Measurements from ENCODE around the gene FBXO46. TPM values are rescaled to one million over a fixed set of nuclear protein-coding genes. Genes with fewer than 3 reads are reported as not detected.

FBXO46 gene
- total RNA-seq, 1 experiment from 2014 or later = 43.9 TPM

DNA sequence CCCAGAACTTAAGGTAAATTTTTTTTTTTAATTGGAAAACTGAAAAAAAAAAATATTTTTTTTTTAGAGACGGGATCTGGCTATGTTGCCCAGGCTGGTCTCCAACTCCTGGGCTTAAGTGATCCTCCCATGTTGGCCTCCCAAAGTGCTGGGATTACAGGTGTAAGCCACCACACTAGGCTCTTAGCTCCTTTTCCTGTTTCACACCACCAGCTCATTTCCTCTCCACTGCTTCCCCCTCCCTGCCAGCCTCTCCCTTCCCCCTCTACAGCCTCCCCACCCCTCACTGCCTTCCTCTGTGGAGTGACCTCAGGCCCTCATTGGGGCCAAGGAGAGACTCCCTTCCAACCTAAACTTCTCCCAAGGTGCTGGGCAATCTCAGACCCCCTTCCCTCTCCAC, 66.9 kb downstream of the FBXO46 start:
- H3K9me3 Mint-ChIP-seq = peaks cover 0 to 3% of the 10 kb centered on the region in 2 experiments; a peak in 1 of 5 replicates
- H3K27me3 ChIP-seq (ENCODE audit: insufficient read depth, low read length) = peaks cover 7% of the 10 kb centered on the region; the same call in 1 of the 2 replicates
- no peak overlapping the region for H2BK5ac ChIP-seq (ENCODE audit: insufficient read length, low read length)
- no peak overlapping the region for H2BK20ac ChIP-seq (ENCODE audit: low read depth, low read length, poor library complexity, severe bottlenecking)
- no peak overlapping the region for H3K27ac ChIP-seq (ENCODE audit: insufficient read length, low read depth, low read length)
- H4K8ac ChIP-seq (replicated peaks; ENCODE audit: insufficient read length, low read depth, low read length) = no peak overlapping the region
- WGBS (ENCODE audit: extremely low coverage, insufficient read length, low lambda C conversion rate) = no CpG with 5 or more reads among the region's 1 CpG
- H2BK12ac ChIP-seq (ENCODE audit: insufficient read length, low read depth, low read length) = no peak overlapping the region
- peaks cover 6% of the 10 kb centered on the region for H3K23me2 ChIP-seq (ENCODE audit: insufficient read length, low read depth, low read length, poor library complexity, severe bottlenecking)
- H3K36me3 Mint-ChIP-seq (ENCODE audit: insufficient read depth in 1 of 3, low read depth in 3 of 3) = no peaks in the 10 kb centered on the region
- no peak overlapping the region for H3K4me2 ChIP-seq (ENCODE audit: insufficient read depth, insufficient read length, low read length)
- no peak overlapping the region for H3K56ac ChIP-seq (ENCODE audit: insufficient read length, low read depth, low read length)
- no peak overlapping the region for H4K5ac ChIP-seq (ENCODE audit: insufficient read length, low read depth, low read length)
- no peak overlapping the region for H2AFZ ChIP-seq (ENCODE audit: low read length)
- TF ChIP-seq, protein P1, sequence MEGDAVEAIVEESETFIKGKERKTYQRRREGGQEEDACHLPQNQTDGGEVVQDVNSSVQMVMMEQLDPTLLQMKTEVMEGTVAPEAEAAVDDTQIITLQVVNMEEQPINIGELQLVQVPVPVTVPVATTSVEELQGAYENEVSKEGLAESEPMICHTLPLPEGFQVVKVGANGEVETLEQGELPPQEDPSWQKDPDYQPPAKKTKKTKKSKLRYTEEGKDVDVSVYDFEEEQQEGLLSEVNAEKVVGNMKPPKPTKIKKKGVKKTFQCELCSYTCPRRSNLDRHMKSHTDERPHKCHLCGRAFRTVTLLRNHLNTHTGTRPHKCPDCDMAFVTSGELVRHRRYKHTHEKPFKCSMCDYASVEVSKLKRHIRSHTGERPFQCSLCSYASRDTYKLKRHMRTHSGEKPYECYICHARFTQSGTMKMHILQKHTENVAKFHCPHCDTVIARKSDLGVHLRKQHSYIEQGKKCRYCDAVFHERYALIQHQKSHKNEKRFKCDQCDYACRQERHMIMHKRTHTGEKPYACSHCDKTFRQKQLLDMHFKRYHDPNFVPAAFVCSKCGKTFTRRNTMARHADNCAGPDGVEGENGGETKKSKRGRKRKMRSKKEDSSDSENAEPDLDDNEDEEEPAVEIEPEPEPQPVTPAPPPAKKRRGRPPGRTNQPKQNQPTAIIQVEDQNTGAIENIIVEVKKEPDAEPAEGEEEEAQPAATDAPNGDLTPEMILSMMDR (conservative IDR thresholded peaks at IDR 0.05) = no peak
- H3K4me1 ChIP-seq (ENCODE audit: insufficient read depth, low read length) = peaks cover 2% of the 10 kb centered on the region; the same call in 1 of the 2 replicates
- H3K79me2 ChIP-seq (ENCODE audit: insufficient read depth, low read length) = no peaks in the 10 kb centered on the region
- no peak overlapping the region for H2BK120ac ChIP-seq (ENCODE audit: low read depth, low read length, poor library complexity, severe bottlenecking)
- H3K4me1 Mint-ChIP-seq = peaks cover 12 to 21% of the 10 kb centered on the region in 2 experiments
- no peak overlapping the region for H3K18ac ChIP-seq (ENCODE audit: insufficient read length, low read depth, low read length)
- H2BK15ac ChIP-seq (ENCODE audit: low read depth, low read length) = no peak overlapping the region
- no peak overlapping the region; a peak in 1 of 7 replicates for H3K27ac Mint-ChIP-seq
- no peak overlapping the region for H3K4ac ChIP-seq (ENCODE audit: low read depth, low read length)
- no peak overlapping the region for H2AK5ac ChIP-seq (ENCODE audit: insufficient read length, low read length)
- no peak overlapping the region for H3K9ac ChIP-seq (ENCODE audit: extremely low read depth, insufficient read length, low read length)
- no peaks in the 10 kb centered on the region for H4K20me1 ChIP-seq (ENCODE audit: control insufficient read depth, insufficient read depth, insufficient read length)
- no peak for DNase-seq
- H3T11ph ChIP-seq (ENCODE audit: low read length) = no peak overlapping the region
- no peak overlapping the region for H3K23ac ChIP-seq (ENCODE audit: insufficient read length, low read depth, low read length)
- H3K27me3 Mint-ChIP-seq (ENCODE audit: low read depth) = peaks cover 36% of the 10 kb centered on the region
- no peaks in the 10 kb centered on the region for H3K9me3 ChIP-seq (ENCODE audit: control insufficient read depth, low read depth, low read length)
- no peaks in the 10 kb centered on the region for H3K79me1 ChIP-seq (ENCODE audit: insufficient read depth, low read depth, low read length, poor library complexity, severe bottlenecking)
- peak overlapping the region; percentile 8; the same call in 1 of the 2 replicates for H3K14ac ChIP-seq (ENCODE audit: insufficient read depth, low read length)
- H4K91ac ChIP-seq (ENCODE audit: insufficient read length, low read depth, low read length) = no peak overlapping the region
- H3K4me3 Mint-ChIP-seq = no peak overlapping the region
